22Rv1 (cell line): ENCODE data around the gene HLF.

Source experiments
- H3K27ac ChIP-seq: fragments of 450-650 bp; 2 replicates; pipeline ENCODE4 v1.5.1; 2017
- ZFX ChIP-seq: fragments of 450-650 bp; IDR thresholded peaks from 2 replicates; pipeline ENCODE4 v1.6.1; 2017; ENCODE audit warnings: antibody characterized with exemption, borderline replicate concordance
- TF ChIP-seq, protein P1 (sequence below): fragments of 450-650 bp; IDR thresholded peaks from 2 replicates; pipeline ENCODE4 v1.5.1; 2017; ENCODE audit warnings: mild to moderate bottlenecking

Gene HLF

DNA sequence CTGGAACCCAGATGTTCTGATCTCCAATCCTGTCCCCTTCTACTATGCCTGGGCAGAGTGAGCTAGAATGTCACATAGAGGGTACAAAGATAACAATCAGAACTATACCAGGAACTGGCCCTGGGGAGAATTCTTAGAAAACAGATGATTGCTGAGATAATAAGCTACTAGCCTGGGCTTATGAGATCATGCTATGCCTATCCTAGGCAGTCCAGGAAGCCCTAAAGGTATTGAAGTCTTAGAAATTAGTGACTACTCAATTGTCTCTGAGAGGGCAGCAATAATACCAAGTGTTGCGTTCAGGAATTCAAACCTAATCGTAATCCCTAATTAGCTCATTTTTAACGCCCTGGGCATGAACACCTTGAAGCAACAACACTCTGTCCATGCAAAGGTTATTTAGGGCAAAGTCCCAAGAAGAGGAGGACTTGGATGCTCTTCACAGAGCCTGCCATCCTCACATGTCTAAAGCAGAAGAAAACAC is 79.8 kb downstream of the HLF start:
- no peak overlapping the region for H3K27ac ChIP-seq
- TF ChIP-seq ZFX = no peak
- TF ChIP-seq, protein P1, sequence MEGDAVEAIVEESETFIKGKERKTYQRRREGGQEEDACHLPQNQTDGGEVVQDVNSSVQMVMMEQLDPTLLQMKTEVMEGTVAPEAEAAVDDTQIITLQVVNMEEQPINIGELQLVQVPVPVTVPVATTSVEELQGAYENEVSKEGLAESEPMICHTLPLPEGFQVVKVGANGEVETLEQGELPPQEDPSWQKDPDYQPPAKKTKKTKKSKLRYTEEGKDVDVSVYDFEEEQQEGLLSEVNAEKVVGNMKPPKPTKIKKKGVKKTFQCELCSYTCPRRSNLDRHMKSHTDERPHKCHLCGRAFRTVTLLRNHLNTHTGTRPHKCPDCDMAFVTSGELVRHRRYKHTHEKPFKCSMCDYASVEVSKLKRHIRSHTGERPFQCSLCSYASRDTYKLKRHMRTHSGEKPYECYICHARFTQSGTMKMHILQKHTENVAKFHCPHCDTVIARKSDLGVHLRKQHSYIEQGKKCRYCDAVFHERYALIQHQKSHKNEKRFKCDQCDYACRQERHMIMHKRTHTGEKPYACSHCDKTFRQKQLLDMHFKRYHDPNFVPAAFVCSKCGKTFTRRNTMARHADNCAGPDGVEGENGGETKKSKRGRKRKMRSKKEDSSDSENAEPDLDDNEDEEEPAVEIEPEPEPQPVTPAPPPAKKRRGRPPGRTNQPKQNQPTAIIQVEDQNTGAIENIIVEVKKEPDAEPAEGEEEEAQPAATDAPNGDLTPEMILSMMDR = no peak

- TF ChIP-seq ZFX = no peak
- TF ChIP-seq, protein P1 = no peak
- H3K27ac ChIP-seq = no peak overlapping the region
Measured at GRCh38 chr17:55345132-55345531, 80.4 kb downstream of the HLF start.

GRCh38 chr17:55346658-55347057 is 81.9 kb downstream of the HLF start:
- no peak overlapping the region for H3K27ac ChIP-seq
- TF ChIP-seq, protein P1 = no peak
- TF ChIP-seq ZFX = no peak

GRCh38 chr17:55347341-55347740 is 82.6 kb downstream of the HLF start:
- TF ChIP-seq ZFX = no peak
- TF ChIP-seq, protein P1 = no peak
- H3K27ac ChIP-seq = no peak overlapping the region

GRCh38 chr17:55348749-55349354 is 84.1 kb downstream of the HLF start:
- TF ChIP-seq, protein P1 = peak; percentile 98
- no peak for TF ChIP-seq ZFX

GRCh38 chr17:55350825-55351205 is 86.1 kb downstream of the HLF start:
- no peak overlapping the region for H3K27ac ChIP-seq
- TF ChIP-seq, protein P1 = no peak
- no peak for TF ChIP-seq ZFX

More at GRCh38 chr17:55348749-55349354, 84.1 kb downstream of the HLF start:
- no peak overlapping the region for H3K27ac ChIP-seq

GRCh38 chr17:55351226-55351625 is 86.5 kb downstream of the HLF start:
- H3K27ac ChIP-seq = no peak overlapping the region
- TF ChIP-seq, protein P1 = no peak
- no peak for TF ChIP-seq ZFX
